Peyer's patch (tissue), 4 donors: ENCODE data around the gene SYNPR.

Experiments used
- POLR2A ChIP-seq, 2 donors: fragments of 450-650 bp; IDR thresholded peaks; one replicate each; pipeline ENCODE4 v1.5.1; 2017; ENCODE audit warnings: antibody characterized with exemption in 2 of 2, mild to moderate bottlenecking in 2 of 2, moderate library complexity in 2 of 2
- TF ChIP-seq, protein P1 (sequence below), 6 experiments: fragments of 450-650 bp in 4 of 6; fragments of 200-600 bp in 2 of 6; sonication (generic) in 1 of 6; IDR thresholded peaks; one replicate each; pipeline ENCODE4 v1.5.1; 2017 to 2019; ENCODE audit warnings: antibody characterized with exemption in 6 of 6, mild to moderate bottlenecking in 3 of 6, moderate library complexity in 1 of 6

DNA sequence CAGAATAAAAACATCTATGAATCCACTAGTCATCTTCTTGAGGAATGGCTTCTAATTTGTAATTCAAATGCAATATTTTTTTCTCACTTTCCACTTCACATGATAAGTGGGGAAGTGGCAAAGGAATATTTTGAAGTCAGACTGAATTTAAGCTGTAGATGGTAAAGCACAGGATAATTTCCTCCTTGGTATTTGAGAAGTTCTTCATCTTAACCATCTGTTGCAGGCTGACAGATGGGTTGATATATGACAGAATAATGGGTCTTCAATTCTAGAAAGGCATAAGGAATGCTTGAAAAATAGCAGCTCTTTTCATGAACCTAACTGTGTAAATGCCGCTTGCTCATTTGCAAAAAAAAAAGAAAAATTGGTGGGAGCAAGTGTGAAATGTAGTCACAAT, 307.8 kb downstream of the SYNPR start:
- TF ChIP-seq, protein P1, sequence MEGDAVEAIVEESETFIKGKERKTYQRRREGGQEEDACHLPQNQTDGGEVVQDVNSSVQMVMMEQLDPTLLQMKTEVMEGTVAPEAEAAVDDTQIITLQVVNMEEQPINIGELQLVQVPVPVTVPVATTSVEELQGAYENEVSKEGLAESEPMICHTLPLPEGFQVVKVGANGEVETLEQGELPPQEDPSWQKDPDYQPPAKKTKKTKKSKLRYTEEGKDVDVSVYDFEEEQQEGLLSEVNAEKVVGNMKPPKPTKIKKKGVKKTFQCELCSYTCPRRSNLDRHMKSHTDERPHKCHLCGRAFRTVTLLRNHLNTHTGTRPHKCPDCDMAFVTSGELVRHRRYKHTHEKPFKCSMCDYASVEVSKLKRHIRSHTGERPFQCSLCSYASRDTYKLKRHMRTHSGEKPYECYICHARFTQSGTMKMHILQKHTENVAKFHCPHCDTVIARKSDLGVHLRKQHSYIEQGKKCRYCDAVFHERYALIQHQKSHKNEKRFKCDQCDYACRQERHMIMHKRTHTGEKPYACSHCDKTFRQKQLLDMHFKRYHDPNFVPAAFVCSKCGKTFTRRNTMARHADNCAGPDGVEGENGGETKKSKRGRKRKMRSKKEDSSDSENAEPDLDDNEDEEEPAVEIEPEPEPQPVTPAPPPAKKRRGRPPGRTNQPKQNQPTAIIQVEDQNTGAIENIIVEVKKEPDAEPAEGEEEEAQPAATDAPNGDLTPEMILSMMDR (IDR thresholded peaks at IDR 0.05), result no peak
- TF ChIP-seq POLR2A (IDR thresholded peaks at IDR 0.05), result no peak
